Activated T-cell treated with anti-CD3 and anti-CD28 coated beads for 1 hour (primary cell): ENCODE data around the gene EEF2.
"Not testable (repeated sequence)": the region's sequence is repeated elsewhere in the genome, so short reads cannot be mapped to it uniquely, and the experiment has no call there.

Experiments
- DNase-seq: peaks from one replicate; pipeline ENCODE4 v3.0.0-alpha.2; 2020; ENCODE audit warnings: low read depth

The EEF2 gene

DNA sequence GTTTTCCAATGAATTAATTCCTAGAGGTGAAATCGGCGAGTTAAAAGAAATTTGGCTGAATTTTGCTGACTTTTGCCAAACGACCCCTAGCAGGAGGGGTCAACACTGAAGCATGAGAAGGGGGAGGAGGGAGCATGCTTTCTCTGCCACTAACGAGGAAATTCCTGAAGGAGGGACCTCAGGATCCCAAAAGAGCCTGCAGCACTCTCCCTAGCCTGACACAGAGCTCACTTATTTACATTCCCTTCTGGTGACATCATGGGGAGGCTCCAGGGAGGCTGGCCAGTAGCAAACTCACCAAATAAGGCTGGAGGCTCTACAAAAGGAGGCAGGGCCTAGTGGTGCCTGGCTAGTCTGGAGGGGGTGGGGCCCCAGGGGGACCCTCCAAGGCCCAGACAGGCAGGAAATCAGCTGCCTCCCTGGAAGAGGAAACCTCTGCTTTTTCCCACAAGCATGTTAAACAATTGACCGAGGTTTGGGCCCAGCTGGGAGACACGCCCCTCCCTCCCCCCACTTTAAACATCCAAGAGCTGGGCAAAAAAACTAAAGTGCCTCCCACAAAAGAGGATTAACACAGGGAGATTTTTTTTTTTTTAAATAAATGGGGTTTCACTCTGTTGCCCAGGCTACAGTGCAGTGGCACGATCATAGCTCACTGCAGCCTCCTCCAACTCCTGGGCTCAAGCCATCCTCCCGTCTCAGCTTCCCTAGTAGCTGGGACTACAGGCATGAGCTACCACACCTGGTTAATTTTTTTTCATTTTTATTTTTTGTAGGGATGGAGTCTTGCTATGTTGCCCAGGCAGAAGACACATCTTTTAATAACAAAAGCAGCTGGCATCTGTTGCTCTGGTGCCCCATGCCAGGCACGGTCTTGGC lies 16.5 kb downstream of the EEF2 start:
- DNase-seq, result no peak

DNA sequence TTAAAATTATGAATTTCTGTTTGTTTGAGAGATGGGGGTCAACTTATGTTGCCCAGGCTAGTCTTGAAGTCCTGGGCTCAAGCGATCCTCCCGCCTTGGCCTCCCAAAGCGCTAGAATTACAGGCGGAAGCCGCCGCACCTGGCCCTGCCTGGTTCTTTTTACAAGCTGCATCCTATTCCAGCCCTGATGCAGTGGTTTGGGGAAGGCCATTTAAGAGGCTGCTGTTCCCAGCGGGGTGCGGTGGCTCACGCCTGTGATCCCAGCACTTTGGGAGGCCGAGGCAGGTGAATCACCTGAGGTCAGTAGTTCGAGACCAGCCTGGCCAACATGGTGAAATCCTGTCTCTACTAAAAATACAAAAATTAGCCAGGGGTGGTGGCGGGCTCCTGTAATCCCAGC lies 17.3 kb downstream of the EEF2 start:
- DNase-seq, result not testable (repeated sequence)

DNA sequence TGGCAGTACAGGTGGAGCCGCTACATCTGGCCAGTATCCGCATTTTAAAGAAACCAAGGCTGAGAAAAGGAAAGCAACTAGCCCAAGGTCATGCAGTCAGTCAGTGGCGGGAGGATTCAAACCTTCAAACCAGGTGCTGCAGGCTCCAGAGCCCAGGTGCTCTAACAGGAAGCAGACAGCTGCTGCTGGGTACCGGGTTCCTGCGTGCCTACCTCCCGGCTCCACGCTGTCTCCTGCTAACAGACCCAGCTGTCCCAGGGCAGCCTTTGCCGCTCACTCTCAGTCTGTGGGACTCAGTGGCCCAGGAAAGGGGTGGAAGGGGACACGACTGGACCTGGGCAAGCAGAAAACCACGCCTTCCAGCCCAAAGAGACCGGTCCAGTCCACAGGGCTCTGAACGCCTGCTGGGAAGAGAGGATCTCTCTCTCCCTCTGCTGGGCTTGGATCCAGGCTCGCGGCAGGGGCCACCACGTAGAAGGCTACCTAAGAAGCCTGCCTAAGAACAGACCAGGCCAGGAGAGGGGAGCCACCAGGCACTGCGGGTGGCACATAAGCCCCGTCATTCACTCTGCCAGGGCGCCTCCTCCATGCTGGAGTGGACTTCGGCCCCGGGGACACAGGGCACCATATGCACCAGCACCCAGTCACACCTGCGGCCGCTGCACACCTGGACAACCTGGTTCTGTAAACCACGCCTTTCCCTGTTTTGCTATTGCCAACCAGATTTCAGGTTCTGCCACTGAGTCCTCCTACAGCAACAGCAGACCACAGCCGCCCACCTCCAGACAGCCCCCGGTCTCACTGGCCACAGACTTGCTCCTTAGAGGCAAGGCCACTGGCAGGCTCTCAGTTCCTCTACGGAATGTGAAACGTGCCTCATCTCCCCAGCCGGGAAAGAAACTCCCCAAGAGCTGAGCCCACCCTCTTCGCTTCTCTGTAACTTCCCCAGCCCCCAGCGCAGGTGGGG lies 18.9 kb downstream of the EEF2 start:
- no peak for DNase-seq

DNA sequence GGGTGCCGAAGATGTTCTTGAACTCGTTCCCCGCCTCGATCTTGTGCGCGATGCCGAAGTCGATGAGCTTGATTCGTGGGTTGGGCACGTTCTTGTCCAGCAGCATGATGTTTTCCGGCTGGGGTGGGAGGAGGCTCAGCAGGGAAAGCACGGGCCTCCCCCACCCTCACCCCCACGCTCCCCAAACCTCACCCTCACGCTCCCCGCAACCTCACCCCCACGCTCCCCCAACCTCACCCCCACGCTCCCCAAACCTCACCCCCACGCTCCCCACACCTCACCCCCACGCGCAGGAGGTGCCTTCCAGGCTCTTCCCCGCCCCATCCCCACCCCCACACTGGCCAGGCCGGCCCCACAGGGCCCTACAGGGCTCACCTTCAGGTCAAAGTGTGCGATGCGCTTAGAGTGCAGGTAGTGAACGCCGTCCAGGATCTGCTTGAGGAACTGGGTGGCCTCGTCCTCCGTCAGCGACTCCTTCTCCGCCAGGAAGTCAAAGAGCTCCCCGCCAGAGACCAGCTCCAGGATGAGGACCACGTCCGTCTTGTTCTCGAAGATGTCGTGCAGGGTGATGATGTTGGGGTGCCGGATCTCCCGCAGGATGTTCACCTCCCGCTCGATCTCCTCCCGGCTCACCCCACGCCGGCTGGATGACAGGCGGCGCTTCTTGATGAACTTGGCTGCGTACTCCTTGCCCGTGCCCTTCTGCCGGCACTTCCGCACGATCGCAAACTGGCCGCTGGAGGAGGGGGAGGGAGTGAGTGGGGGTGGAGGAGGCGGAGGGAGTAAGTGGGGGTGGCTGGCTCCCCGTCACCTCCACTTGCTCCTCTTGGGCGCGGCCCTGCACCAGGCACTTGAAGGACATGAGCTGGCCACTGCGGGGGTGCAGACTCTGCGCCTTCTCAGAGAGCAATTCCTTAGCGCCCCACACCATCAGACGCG lies 20.7 kb downstream of the EEF2 start:
- no peak for DNase-seq

DNA sequence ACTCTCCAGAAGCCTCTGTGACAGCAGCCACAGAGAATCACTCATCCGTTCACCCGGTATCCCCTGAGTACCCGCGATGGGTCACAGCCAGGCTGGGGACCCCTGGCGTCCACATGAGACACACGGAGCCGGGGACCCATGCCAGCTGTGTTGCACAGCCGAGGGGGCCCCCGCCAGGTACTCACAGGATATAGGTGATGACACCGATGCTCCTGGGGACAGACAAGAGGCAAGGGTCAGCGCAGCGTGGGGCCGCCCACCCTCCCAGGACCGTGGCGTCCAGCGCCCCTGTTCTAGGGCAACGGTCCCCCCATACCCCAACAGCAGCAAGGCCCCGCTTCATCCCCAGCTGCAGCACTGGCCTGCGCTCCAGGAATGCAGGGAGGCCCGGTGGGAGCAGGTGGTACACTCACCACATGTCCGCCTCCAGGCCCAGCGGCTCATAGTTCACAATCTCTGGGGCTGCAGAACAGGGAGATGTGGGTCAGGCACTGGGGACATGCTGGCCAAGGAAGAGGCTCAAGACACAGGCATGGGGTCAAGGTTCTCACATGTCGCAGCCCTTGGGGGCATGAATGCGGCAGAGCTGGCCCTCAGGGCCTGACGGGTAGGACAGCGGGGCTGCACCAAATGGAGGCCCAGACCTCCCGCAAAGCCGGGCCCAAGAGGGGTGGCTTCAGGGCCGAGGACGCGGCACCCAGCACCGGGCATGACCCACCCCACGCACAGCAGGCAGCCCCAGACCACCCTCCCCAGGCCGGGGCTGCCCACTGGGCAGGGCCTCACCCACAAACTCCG lies 21.6 kb downstream of the EEF2 start:
- DNase-seq, result no peak

DNA sequence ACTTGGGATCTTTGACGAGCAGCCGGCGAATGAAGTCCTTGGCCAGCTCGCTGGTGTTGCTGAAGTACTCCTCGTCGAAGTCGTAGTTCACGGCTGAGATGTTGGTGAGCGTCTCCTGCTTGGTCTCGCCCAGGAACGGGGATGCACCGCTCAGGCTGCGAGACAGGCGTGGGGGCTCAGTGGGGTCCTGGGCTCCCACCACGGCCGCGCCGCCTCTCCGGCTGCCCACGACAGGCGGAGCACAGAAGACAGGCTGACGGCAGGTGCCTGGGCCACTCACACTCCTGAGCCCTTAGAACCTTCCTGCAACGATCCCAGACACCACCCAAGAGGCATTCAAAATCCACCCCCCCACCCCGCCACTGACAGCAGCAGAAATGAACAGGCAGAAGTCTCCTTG lies 24.3 kb downstream of the EEF2 start:
- DNase-seq, result no peak

DNA sequence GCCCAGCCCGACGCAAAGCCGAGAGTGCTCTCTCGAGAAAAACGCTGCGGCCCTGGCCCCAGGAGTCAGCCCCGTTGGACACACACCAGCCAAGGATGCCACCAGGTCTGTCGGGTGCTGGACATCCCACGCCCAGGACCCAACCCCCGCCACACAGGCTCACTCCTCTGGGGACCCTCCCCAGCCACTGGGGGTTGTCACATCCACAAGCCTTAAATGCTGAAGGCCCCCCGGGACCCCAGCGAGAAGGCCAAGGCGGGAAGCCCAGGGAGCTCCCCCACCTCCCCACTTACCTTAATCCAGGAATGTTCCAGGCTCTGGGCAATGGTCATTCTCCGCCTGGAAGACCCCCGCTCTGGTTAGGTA lies 25.5 kb downstream of the EEF2 start:
- no peak for DNase-seq

DNA sequence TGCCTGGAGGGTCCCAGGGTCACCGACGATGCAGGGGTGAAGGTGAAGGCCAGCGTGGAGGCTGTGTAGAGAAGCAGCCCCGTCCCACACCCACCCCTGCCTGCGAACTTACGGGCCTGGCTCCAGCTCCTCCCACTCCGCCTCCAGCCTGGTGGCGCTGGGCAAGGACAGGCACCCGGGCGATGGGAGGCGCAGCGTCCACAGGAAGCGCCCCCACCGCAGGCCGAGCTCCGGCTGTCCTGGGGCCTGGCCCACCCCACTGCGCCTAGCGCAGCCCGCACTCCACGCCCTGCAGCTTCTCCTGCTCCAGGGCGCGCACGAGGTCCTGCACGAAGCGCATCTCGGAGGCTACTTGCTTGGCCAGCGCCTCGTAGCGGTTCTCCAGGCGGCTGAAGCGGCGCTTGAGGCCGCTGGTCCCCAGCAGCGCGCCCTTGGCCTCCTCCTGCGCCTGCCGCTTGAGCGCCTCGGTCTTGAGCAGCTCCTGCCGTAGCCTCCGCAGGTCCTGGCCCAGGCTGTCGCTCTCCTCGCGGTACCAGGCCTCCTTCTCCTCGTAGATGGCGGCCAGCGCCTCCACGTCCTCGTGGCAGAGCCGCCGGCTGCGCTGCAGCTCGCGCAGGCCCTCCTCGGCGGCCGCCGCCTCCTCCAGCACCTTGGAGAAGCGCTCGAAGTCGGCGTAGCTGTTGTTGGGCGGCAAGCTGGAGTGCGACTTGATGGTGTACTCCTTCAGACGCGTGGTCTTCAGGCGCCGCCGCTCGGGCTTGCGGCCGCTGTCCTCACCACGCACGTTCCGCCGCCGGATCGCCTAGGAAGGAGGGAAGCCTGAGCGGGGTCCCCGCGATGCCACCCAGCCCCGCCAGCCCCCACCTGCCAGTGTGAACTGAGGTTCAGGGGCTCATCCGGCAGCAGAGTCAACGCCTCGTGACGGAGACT lies 26.2 kb downstream of the EEF2 start:
- no peak for DNase-seq

DNA sequence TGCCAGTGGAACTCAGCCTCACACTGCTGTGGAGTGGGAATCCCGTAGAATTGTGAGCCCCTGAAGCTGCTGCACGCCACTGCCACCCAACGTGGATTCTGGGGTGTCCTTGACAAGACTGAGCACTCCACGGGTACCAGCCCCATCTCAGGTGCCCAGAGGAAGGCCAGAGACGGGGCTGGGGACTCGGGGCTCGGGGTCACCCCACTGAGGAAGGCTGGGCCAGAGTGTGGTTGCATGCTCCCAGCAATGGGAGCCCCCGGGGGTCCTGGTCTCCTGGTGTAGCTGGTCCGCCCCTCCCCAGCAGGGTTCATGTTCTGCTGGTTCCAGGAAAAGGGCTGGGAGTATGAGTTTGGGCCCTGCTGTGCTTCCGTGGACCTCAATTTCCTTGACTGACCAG lies 29.6 kb downstream of the EEF2 start:
- DNase-seq, result no peak

DNA sequence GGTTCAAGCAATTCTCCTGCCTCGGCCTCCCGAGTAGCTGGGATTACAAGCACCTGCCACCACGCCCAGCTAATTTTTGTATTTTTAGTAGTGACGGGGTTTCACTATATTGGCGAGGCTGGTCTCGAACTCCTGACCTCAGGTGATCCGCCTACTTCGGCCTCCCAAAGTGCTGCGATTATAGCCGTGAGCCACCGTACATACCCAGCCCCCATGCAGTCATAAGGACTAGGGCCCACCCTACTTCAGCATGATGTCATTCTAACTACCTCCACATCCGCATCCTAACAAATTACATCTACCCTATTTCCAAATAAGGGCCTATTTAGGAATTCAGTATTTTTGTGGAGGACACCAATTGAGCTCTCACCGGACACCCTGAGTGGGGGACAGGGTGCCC lies 30.0 kb downstream of the EEF2 start:
- not testable (repeated sequence) for DNase-seq

DNA sequence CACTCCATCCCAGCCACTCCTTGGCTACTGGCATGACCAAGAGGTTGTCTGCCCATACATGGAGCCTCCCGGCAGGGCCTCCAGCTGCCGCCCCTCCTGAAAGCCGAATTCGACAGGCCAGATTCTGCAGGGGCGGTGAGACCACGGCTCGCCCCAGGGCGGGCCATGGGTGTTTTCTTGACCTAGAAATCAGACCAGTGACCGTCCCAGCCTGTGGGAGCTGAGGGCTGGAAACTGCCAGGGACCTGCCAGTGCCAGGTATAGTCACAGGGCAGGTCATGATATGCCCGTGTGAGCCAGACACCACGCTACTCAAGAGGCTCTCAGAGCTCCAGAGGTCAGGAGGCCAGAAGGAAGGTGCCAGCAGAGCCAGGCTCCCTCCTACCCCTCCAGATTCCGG lies 31.2 kb downstream of the EEF2 start:
- no peak for DNase-seq

DNA sequence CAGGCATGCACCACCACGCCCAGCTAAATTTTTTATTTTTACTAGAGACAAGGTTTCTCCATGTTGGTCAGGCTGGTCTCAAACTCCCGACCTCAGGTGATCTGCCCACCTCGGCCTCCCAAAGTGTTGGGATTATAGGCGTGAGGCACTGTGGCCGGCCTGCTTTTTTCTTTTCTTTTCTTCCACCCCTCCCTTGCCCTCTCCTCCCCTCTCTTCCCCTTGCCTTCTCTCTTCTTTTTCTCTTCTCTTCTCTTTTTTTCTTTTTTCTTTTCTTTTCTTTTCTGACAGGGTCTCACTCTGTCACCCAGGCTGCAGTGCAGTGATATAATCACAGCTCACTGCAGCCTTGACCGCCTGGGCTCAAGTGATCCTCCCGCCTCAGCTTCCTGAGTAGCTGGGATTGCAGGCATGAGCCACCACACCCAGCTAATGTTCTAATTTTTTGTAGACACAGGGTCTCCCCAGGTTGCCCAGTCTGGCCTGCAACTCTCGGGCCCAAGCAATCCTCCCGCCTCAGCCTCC lies 32.4 kb downstream of the EEF2 start:
- DNase-seq, result not testable (repeated sequence)

DNA sequence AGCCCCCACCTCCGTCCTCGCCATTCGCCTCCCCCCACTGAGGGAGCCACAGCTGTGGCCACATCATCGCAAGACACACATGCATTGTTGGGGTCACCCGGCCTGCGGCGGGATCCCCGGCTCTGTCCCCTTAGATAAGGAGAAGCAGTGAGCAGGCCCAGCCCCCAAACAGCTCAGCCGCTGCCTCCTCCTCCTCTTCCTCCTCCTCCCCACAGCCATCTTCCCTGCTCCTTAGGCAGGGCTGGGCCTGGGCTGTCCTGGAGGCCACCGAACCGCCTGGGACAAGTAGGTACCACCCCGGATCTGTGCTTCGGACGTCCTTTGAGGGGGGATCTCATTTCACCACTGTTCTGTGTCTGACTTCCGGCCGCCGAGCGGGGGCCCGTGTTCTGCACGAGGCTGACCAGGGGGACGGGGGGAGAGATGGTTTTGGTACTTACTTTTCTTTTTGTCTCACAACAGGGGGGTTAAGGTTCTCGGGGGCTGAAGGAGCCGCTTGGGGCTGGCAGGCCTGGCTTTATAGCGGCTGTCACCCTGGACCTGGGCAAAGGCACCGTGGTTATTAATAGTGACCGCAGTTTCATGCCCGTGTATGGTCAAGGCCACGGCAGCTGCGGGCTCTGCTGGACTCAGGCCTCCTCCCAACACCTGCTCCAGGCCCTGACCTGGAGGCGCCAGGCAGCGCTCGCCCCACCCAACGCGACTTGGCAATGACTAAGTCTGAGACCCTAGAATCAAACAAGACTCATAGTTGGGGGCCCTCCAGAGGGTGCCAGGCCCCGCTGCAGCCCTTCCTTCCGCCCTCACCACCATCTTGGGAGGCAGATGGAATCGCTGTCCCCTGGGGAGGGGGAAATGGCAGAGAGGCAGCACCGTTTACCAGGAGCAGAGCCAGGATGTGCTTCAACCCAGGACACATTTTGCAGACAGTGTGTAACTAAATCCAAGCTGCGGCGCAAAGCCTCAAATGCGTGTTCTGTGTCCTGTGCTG lies 34.1 kb downstream of the EEF2 start:
- DNase-seq, result no peak

DNA sequence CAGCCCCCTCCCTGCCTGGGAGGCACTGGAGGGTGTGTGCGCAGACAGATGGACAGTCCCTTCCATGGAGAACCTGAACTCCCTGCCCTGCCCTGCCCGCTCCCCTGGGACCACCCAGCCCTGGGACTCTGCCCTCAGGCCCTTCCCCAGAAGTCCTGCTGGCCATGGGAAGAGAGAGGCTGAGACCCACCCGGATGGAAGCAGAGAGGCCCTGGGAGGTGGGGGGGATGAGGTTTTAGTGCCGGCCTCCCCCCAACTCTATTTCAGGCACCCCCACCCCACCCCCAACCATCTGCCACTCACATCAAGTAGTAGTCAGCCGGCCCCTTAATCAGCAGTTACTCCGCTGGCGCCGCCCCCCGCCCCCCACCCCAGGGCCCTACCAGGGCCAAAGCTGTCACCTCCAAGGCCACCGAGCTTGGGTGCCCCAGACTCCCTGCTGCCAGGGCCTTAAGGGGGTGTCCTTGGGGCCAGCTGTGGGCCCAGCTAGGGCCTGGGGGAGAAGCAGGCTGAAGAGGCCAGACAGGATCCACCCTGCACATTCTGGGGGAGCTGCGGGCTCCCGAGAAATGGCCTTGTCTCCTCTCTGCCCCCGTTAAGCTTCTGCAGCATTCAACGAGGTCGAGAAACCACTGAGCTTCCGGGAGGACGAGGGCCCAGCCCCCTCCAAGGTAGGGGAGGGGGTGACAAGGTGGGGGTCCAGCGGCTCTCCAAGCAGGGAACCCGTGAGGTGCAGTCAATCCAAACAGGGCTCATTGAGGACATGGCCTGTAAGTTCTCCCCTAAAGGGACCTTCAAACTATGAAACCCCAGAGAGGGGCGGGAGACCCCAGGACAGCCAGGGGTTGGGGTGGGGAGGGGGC lies 35.0 kb downstream of the EEF2 start:
- no peak for DNase-seq

DNA sequence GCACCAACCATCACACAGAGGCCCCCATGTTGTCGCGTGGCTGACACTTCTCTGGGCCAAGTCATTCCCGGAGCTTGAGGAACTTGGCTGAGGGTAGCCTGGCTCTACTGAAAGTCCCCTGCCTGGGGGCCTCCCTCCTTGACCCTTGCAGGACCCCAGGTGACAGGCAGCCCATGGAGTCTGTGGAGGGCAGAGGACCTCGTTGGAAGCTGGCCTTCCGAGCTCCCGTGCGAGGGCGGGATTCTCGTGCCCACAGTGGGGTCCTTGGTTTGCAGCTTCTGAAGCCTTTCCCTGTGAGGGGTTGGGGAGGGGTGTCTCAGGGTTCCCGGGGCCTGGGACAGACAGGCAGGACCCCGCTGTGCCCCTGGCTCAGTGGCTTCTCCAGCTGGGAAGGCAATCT lies 36.0 kb downstream of the EEF2 start:
- no peak for DNase-seq

DNA sequence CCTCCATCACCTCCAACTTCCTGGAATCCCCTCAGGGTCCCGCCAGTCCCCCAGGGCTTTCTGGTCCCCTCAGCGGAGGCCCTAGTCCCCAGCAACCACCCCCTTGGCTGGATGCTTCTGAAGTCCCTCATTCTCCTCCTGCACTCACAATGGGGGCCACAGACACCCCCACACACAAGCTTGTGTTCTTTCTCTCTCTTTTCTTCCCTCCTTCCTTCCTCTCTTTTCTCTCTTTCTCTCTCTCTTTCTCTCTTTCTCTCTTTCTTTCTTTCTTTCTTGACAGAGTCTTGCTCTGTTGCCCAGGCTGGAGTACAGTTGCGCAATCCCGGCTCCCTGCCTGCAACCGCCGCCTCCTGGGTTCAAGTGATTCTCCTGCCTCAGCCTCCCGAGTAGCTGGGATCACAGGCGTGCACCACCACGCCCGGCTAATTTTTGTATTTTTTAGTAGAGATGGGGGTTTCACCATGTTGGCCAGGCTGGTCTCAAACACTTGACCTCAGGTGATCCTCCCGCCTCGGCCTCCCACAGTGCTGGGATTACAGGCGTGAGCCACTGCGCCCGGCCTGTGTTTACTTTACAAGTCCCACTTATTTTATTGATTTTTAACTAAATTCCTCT lies 37.8 kb downstream of the EEF2 start:
- not testable (repeated sequence) for DNase-seq

DNA sequence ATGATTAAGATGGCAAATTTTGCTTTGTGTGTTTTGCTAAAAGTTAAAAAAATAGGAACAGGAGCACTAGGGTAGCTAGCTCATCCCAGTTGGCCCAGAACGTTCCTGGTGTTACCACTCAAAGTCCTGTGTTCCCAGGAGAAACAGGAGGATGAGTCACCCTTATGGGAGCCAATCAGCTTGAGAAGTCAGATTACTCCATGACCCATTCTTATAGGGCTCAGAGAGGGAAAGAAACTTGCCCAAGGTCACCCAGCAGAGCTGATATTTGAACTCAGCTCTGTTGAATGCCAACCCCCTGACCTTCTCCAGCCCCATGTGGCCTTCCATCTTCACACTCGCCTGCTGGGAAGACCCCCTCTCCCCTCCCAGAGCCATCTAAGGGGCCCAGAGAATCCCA lies 39.4 kb downstream of the EEF2 start:
- no peak for DNase-seq
